Activated CD4-positive, alpha-beta T cell treated with anti-CD3 and anti-CD28 coated beads for 24 hours (primary cell): ENCODE measurements around the gene ZHX3.

ENCODE experiments used
- DNase-seq, 2 donors: peaks; one replicate each; pipeline ENCODE4 v3.0.0-alpha.2; 2020; ENCODE audit warnings: low read depth in 2 of 2

Gene ZHX3

DNA sequence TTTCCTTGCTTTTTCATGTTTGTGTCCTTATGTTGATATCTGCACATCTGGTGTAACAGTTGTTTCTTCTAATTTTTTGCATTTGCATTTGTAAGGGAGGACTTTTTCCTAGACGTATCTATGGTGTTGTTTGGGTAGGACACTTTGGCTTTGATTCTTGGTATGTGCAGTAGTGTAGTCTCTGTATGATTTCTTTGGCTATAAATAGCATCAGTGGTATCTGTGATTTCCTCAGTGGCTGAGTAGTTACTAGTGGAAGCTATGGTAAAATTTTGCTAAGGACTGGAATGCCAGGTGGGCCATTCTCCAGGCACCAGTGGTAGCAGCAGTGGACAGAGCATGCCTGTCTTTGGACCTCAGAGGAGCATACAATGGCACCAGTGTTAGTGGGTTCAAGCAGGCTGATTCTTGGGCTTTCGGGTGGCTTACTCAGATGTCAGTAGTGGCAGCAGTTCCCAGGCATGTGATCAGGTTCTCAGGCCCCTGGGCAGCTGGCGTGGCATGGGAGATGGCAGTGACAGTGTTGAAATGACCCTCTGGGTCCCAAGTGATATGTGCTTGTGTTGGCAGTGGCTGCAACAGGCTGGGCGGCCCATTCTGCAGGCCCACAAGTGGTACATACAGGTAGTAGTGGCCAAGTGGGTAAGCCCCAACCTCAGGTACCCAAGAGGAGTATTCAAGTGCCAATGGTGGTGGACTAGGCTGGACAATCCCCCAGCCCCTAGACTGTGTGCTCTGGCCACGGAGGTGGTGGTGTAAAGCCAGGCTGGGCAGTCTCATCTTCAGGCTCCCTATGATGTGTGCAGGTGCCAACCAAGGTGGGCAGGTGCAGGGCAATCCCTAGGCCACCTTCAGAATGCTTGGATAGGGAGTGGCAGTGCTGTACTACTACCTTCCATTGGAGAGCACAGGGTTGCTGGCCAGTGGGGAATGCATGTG is 125.7 kb downstream of the ZHX3 start:
- no peak for DNase-seq

DNA sequence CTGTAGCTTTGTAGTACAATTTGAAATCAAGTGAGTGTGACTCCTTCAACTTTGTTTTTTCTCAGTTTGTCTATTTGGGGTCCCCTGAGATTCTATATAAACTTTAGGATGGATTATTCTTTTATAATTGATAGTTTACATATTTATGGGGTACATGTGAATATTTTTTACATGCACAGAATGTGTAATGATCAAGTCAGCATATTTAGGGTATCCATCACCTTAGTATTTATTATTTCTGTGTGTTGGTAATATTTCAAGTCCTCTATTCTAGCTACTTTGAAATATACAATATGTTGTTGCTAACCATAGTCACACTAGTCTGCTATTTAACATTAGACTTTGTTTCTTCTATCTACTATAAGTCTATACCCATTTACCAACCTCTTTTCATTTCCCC is 129.9 kb downstream of the ZHX3 start:
- DNase-seq = no peak

- no peak for DNase-seq
Measured at GRCh38 chr20:41185013-41185757, 132.3 kb downstream of the ZHX3 start.

DNA sequence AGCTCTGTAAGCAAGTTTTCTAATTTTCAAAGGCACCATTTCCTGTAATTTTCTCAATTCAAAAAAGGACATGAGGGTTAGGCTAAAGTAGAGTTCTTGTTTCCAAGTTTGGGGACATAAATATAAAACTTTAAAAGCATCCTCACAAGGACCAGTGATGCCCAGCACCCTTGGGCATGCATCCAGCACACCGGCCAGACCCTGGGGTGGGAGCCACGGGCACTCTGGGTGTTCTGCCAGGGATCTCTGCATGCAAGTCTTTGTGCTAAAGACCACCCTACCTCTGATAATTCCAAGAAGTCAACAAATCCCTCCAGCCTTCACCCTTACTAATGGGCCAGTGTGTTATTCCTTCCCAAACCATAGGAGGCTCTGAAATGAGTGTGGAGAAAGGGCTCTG is 133.7 kb downstream of the ZHX3 start:
- no peak for DNase-seq

DNA sequence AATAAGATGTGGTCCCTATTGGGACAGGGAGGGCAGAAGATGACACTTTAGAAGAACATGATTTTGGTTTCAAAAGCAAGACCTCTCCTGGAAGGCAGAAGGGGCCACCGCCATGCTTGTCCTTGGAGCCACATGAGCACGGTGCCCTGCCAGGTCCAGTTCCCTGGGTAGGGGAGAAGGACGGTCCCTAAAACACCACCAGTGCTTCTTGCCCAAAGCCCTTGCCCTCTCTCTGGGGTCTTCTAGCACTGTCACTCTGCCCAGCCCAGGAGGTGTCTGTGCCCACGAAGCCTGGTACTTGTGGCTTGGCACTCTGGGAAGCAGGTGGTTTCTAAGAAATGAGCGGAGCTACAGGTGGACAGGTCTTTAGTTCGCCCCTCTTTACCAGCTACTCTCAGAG is 134.1 kb downstream of the ZHX3 start:
- no peak for DNase-seq

DNA sequence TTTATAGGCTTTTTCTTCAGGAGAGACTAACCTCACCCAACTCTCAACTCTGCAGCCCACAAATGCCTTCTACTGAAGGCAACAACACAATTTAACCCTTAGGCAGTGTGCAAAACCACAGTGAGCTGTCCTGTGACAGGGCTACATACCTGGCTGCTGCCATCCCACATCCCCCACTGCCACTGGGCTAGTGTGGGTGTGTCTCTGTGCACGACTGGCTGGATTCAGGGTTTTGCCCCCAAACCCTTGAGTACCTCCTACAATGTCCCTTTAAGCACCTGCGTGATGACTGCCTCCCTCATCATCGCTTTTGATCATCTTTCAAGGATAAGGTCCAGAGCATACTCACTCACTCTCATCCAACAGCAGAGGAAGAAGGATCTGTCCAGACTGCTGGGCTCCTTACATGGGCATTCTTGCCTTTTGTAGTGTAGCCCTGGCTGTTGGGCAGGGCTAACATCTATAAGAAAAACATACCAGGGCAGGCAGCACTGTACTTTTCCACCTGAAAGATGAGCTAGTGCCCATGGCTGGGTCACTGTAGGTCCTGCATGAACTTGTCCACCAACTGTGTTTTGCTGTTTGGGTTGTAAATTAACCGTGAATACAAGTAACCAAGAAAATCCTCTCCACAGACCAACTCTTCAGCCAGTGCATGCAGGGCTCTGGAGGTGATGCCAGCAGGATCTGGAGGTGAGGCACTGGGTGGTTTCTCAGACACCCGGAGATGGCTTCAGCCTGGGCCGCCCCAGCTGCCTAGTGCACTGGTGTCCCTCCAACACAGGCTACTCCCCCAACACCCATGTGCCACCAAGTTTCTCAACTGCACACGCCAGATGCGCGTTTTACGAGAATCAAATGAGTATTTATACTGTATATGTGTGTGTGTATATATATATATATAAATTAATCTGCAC is 135.0 kb downstream of the ZHX3 start:
- DNase-seq = no peak

DNA sequence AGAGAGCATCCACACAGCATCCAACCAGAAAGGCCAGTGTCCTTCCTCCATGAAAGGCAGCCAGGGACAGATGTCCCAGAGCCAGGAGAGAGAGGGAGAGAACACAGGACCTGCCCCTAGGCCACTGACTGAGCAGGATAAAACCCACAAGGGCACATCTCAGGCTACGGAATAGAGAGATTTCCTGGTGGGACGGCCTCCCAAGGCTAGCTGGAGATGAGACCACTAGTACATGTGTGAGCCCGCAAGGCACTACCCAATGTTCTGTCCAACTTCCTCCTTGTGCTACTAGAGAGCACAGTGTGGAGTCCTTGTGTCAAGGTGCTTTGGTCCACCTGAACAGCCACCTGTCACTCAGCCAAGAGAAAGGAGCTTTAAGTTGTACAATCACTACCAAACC is 136.0 kb downstream of the ZHX3 start:
- no peak for DNase-seq

- no peak for DNase-seq
Measured at GRCh38 chr20:41180599-41181333, 136.8 kb downstream of the ZHX3 start.

- no peak for DNase-seq
Measured at GRCh38 chr20:41179961-41180360, 137.6 kb downstream of the ZHX3 start.

GRCh38 chr20:41178904-41179432 is 138.6 kb downstream of the ZHX3 start:
- no peak for DNase-seq

- DNase-seq = no peak
Measured at GRCh38 chr20:41178495-41178894, 139.0 kb downstream of the ZHX3 start.

DNA sequence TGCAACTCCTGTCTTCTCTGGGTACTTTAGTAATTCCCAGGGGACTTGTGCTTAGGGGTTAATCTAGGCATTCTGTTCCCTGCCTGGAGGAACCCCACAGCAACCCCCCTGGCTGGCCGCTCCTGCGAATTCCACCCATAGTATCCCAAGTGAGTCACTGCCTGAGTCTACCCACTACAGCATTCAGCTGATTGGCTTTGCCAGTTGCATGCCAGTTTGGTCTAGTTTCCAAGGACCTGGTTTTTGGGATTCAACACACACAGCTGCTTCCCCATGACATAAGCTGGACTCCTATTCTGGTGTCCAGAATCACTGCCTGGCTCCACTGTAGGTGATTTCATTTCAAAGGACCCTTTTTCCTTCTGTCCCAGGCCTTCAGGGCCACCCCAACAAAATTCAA is 139.9 kb downstream of the ZHX3 start:
- no peak for DNase-seq

DNA sequence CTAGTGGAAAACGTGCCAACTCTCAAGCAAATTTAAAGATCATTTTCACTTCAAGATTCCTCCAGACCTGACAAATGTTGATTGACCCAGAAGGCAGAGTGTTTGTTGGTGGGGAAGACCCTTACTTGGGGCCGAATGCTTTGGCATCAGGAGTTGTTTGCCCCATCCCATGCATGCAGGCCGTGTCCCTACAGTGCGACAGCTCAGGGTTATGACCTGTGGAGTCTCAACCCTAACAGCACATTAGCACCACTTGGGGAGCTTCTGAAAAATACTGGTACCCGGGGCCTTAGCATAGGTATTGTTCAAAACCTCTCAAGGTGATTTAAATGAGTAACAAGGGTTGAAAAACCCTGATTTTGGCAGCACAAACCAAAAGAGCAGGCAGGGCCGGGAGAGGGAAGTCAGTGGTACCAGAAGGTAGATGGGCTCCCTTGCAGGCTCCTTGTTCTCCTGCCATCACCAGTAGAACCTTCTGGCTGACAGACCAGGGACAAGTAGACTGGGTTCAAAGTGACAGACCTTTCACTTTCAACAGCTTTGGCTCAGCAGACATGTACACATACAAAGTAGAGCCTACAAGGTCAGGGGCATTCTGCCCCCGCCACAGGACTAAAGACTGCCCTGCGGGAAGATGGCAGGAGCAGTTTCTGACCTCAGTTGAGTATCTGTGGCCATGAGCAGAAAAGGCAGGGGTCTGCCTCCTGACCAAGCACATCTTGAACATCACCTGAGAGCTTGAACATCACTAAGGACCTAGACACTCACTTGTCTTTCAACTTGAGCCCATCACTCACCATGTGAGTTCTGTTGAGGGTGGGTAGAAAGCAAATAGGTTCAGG is 140.6 kb downstream of the ZHX3 start:
- no peak for DNase-seq

DNA sequence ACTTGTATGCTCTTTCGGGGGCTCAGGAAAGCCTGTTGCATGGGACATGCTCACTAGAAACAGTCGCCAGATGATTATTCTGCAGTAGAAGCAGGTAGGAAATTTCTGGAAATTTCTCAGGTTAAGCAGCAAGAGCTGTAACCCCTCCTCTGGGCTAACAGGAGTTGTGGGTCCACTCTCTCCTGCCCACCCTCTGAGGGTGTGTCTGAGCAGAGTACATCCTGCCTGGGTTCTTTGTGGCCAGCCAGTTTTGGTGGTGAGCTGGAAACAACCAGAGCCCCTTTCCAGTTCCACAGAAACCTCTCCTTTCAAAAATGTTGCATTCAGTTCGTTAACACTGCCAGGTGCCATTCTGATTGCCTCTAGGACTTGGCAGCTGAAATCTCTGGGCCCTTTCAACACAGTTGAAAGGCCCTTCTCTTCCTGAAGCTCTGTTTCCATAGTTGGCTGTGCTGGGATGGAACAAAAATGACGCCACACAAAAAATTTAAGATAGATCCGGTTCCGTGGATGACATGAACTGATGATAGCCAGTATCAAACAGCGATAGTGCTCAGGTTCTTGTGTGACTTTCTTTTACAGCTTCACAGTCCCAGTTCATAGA is 141.7 kb downstream of the ZHX3 start:
- DNase-seq = no peak

- DNase-seq = no peak
Measured at GRCh38 chr20:41175201-41175651, 142.3 kb downstream of the ZHX3 start.

GRCh38 chr20:41174782-41175181 is 142.7 kb downstream of the ZHX3 start:
- DNase-seq = no peak

GRCh38 chr20:41174373-41174772 is 143.2 kb downstream of the ZHX3 start:
- DNase-seq = no peak

DNA sequence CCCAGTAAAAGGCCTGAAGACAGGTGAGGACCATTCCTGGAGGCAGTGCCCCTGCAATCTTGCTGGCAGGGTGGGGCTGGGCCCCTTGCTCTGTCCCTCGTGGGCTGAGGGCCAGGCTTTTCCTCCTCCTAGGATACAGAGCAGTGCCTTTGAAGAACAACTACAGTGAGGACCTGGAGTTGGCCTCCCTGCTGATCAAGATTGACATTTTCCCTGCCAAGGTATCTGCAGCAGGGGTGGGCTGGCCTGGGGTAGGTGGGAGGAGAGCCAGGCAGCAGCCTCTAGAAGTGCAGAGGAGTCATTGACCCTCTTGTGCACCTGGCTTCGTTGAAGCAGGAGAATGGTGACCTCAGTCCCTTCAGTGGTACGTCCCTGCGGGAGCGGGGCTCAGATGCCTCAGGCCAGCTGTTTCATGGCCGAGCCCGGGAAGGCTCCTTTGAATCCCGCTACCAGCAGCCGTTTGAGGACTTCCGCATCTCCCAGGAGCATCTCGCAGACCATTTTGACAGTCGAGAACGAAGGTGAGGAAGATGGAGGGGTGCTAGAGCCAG is 143.7 kb downstream of the ZHX3 start:
- DNase-seq = no peak

DNA sequence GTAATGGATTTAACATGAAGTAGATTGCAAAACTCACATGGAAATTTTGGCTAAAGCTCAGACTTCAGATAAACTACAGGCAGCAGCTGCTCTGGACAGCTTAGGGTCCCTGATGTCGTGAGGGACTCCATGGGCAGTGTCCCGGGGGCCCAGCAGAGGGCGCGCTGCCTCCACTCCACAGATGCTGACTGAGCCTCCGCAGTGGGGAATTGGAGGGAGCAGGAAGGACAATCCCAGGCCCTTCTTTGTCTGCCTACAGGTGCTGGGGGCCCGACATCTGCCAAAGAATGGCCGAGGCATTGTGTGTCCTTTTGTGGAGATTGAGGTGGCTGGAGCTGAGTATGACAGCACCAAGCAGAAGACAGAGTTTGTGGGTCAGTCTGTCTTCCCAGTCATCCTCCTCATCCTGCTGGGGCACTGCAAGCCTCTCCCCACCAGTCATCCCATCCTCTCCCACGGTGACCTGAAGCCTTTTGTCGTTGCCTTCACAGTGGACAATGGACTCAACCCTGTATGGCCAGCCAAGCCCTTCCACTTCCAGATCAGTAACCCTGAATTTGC is 144.3 kb downstream of the ZHX3 start:
- DNase-seq = peak; percentile 53 to 54
